Measurements from ENCODE around the gene ADAD2.

DNA sequence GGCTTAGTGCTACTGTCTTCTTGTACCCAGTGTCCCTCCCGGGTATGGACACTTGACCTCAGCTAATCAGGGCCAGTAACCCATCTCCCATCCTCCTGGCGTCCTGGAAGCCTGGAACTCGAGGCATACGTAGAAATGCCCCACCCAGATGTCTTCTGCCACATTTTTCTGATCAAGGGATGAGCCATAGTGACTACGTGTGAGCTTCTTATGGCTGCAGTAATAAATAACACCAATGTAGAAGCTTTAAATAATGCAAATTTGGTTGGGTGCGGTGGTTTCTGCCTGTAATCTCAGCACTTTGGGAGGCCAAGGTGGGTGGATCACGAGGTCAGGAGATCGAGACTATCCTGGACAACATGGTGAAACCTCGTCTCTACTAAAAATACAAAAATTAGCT, 51.9 kb downstream of the ADAD2 start:
- TF ChIP-seq, protein P1, sequence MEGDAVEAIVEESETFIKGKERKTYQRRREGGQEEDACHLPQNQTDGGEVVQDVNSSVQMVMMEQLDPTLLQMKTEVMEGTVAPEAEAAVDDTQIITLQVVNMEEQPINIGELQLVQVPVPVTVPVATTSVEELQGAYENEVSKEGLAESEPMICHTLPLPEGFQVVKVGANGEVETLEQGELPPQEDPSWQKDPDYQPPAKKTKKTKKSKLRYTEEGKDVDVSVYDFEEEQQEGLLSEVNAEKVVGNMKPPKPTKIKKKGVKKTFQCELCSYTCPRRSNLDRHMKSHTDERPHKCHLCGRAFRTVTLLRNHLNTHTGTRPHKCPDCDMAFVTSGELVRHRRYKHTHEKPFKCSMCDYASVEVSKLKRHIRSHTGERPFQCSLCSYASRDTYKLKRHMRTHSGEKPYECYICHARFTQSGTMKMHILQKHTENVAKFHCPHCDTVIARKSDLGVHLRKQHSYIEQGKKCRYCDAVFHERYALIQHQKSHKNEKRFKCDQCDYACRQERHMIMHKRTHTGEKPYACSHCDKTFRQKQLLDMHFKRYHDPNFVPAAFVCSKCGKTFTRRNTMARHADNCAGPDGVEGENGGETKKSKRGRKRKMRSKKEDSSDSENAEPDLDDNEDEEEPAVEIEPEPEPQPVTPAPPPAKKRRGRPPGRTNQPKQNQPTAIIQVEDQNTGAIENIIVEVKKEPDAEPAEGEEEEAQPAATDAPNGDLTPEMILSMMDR (IDR thresholded peaks at IDR 0.05; ENCODE audit: borderline replicate concordance, extremely low read depth, low read length, poor library complexity, severe bottlenecking) = no peak
- no peak for TF ChIP-seq EZH2 (IDR thresholded peaks at IDR 0.05; ENCODE audit: borderline replicate concordance, low read depth, low read length, severe bottlenecking)

Measured in DND-41 (cell line).